Endodermal cell (in vitro differentiated cells): ENCODE data around the gene PLCE1. TPM values are rescaled to one million over a fixed set of nuclear protein-coding genes. Genes with fewer than 3 reads are reported as not detected.

Experiments
- DNase-seq: peaks from one replicate; pipeline ENCODE4 v3.0.0-alpha.2; 2017
- H3K27ac ChIP-seq: 2 replicates; pipeline ENCODE4 v1.5.1; 2013; ENCODE audit warnings: mild to moderate bottlenecking, low read depth, low read length, moderate library complexity
- H3K27me3 ChIP-seq: 2 replicates; pipeline ENCODE4 v1.6.1; 2013; ENCODE audit warnings: mild to moderate bottlenecking, low read length, moderate library complexity; ENCODE audit not compliant: insufficient read depth, control insufficient read depth, poor library complexity, severe bottlenecking
- H3K36me3 ChIP-seq: 2 replicates; pipeline ENCODE4 v1.7.0; 2013; ENCODE audit warnings: mild to moderate bottlenecking, low read length, moderate library complexity; ENCODE audit not compliant: control insufficient read depth, insufficient read depth
- H3K4me1 ChIP-seq: one replicate; pipeline ENCODE4 v1.7.0; 2013; ENCODE audit warnings: low read length; ENCODE audit not compliant: control insufficient read depth, insufficient read depth
- H3K4me3 ChIP-seq: 2 replicates; pipeline ENCODE4 v1.5.1; 2013; ENCODE audit warnings: mild to moderate bottlenecking, low read length, moderate library complexity
- H3K9ac ChIP-seq: 2 replicates; pipeline ENCODE4 v1.6.1; 2013; ENCODE audit warnings: mild to moderate bottlenecking, low read length, moderate library complexity; ENCODE audit not compliant: poor library complexity, severe bottlenecking; ENCODE audit errors: extremely low read depth
- H3K9me3 ChIP-seq: 2 replicates; pipeline ENCODE4 v1.6.1; 2013; ENCODE audit warnings: mild to moderate bottlenecking, low read length, moderate library complexity; ENCODE audit not compliant: control insufficient read depth
- H3K27ac Mint-ChIP-seq: 2 replicates; pipeline ENCODE4 v1.8.0; 2020; ENCODE audit warnings: mixed read lengths
- H3K27me3 Mint-ChIP-seq: 2 replicates; pipeline ENCODE4 v1.8.0; 2021; ENCODE audit warnings: mild to moderate bottlenecking, mixed read lengths; ENCODE audit not compliant: insufficient read depth
- H3K36me3 Mint-ChIP-seq: 2 replicates; pipeline ENCODE4 v1.8.0; 2020; ENCODE audit warnings: low read depth, mixed read lengths
- H3K4me1 Mint-ChIP-seq: 2 replicates; pipeline ENCODE4 v1.8.0; 2020; ENCODE audit warnings: mixed read lengths
- H3K4me3 Mint-ChIP-seq: 2 replicates; pipeline ENCODE4 v1.8.0; 2020; ENCODE audit warnings: mild to moderate bottlenecking, moderate library complexity, mixed read lengths
- H3K9me3 Mint-ChIP-seq: 2 replicates; pipeline ENCODE4 v1.8.0; 2020; ENCODE audit warnings: mild to moderate bottlenecking, mixed read lengths
- WGBS, 2 experiments: methylation state at CpG; one replicate each; pipeline versions ENCODE4 v1.1.5 to v1.1.7; 2013; ENCODE audit warnings: missing lambda C conversion rate in 2 of 2, mixed read lengths in 1 of 2; ENCODE audit not compliant: insufficient coverage in 1 of 2, insufficient read length in 1 of 2; 5-methylcytosine and 5-hydroxymethylcytosine counted together
- total RNA-seq, 2 donors: library from RNA; stranded (reverse); fragmentation: NEBNext Ultra II Directional in 1 of 2; extraction: Animal tissue kit (Norgen Biotek cat#: 25700) in 1 of 2; gene quantifications; 2 replicates in 1 of 2; 3 replicates in 1 of 2; pipeline ENCODE4 v1.2.1, GENCODE V29; 2021
- TF ChIP-seq, protein P1 (sequence below): fragments of 200-600 bp; sonication (generic); conservative IDR thresholded peaks from 2 replicates; pipeline ENCODE4 v1.5.0; 2021; ENCODE audit warnings: antibody characterized with exemption, mild to moderate bottlenecking

The PLCE1 gene
- total RNA-seq, 2 donors from 2014 or later: 13.1 to 14.3 TPM

GRCh38 chr10:94023906-94024305 lies 30.2 kb downstream of the PLCE1 start:
- 88 to 89% methylated on average over 3 of the region's 3 CpGs for WGBS, 2 experiments
- no peak overlapping the region for H3K27ac ChIP-seq
- H3K27me3 Mint-ChIP-seq: no peaks in the 10 kb centered on the region
- H3K36me3 Mint-ChIP-seq: peaks cover 12% of the 10 kb centered on the region
- TF ChIP-seq, protein P1, sequence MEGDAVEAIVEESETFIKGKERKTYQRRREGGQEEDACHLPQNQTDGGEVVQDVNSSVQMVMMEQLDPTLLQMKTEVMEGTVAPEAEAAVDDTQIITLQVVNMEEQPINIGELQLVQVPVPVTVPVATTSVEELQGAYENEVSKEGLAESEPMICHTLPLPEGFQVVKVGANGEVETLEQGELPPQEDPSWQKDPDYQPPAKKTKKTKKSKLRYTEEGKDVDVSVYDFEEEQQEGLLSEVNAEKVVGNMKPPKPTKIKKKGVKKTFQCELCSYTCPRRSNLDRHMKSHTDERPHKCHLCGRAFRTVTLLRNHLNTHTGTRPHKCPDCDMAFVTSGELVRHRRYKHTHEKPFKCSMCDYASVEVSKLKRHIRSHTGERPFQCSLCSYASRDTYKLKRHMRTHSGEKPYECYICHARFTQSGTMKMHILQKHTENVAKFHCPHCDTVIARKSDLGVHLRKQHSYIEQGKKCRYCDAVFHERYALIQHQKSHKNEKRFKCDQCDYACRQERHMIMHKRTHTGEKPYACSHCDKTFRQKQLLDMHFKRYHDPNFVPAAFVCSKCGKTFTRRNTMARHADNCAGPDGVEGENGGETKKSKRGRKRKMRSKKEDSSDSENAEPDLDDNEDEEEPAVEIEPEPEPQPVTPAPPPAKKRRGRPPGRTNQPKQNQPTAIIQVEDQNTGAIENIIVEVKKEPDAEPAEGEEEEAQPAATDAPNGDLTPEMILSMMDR: no peak
- peak overlapping the region; percentile 24 for H3K4me3 ChIP-seq
- no peak for DNase-seq
- H3K9me3 Mint-ChIP-seq: peaks cover 27% of the 10 kb centered on the region
- H3K9me3 ChIP-seq: peaks cover 38% of the 10 kb centered on the region
- H3K9ac ChIP-seq: no peak overlapping the region
- no peaks in the 10 kb centered on the region for H3K27me3 ChIP-seq
- peaks cover 22% of the 10 kb centered on the region for H3K36me3 ChIP-seq
- no peaks in the 10 kb centered on the region for H3K4me1 ChIP-seq
- no peak overlapping the region for H3K27ac Mint-ChIP-seq
- no peak overlapping the region for H3K4me3 Mint-ChIP-seq
- peaks cover 4% of the 10 kb centered on the region for H3K4me1 Mint-ChIP-seq

DNA sequence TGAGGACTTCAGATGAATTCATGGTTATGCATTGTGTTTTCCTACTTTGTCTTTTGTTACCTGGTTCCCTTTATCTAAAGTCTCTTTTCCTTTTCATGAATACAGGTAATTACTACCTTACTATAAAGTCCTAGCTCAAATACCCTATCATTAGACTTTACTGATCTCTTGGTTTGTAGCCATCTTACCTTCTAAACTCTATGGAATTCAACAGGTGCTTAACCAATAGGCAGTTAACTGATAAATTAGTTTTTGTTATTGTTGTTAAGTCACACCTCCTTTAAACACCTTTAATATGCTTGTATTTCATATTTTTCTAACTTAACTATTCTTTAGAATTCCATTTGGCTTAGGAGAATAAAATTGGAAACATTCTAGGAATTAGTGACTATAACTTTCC lies 30.7 kb downstream of the PLCE1 start:
- no peak overlapping the region for H3K4me3 Mint-ChIP-seq
- Histone ChIP-seq H3K4me1 (no peaks in the 10 kb centered on the region), H3K36me3 (peaks cover 22% of the 10 kb centered on the region), H3K27me3 (no peaks in the 10 kb centered on the region), H3K4me3 (peak overlapping the region; percentile 24), H3K27ac (no peak overlapping the region), H3K9ac (no peak overlapping the region), H3K9me3 (peaks cover 43% of the 10 kb centered on the region)
- TF ChIP-seq, protein P1: no peak
- H3K9me3 Mint-ChIP-seq: peaks cover 32% of the 10 kb centered on the region
- H3K4me1 Mint-ChIP-seq: peaks cover 4% of the 10 kb centered on the region
- no peak for DNase-seq
- no peak overlapping the region for H3K27ac Mint-ChIP-seq
- H3K27me3 Mint-ChIP-seq: peaks cover 2% of the 10 kb centered on the region
- peaks cover 16% of the 10 kb centered on the region for H3K36me3 Mint-ChIP-seq

- Histone ChIP-seq H3K27ac (no peak overlapping the region), H3K4me1 (no peaks in the 10 kb centered on the region), H3K9me3 (peaks cover 57% of the 10 kb centered on the region), H3K9ac (no peak overlapping the region), H3K27me3 (no peaks in the 10 kb centered on the region), H3K4me3 (peak overlapping the region; percentile 5), H3K36me3 (peaks cover 32% of the 10 kb centered on the region)
- Mint-ChIP-seq H3K27ac (no peak overlapping the region), H3K4me1 (peaks cover 4% of the 10 kb centered on the region), H3K9me3 (peaks cover 44% of the 10 kb centered on the region), H3K36me3 (peaks cover 25% of the 10 kb centered on the region), H3K4me3 (no peak overlapping the region), H3K27me3 (peaks cover 3% of the 10 kb centered on the region)
- DNase-seq: no peak
- TF ChIP-seq, protein P1: no peak
- WGBS, 2 experiments: 70% methylated on average over 1 of the region's 1 CpG; no CpG with 5 or more reads in 1 of the 2 experiments
These were observed 32.1 kb downstream of the PLCE1 start for GRCh38 chr10:94025806-94026205.
